HG03139 (cell line): ENCODE measurements around the gene CHD3.

ENCODE experiments used
- ATAC-seq: cut with Tn5 transposase; IDR thresholded peaks from one replicate; pipeline ENCODE4 v1.9.1; 2021; ENCODE audit not compliant: unreplicated experiment

The CHD3 gene

DNA sequence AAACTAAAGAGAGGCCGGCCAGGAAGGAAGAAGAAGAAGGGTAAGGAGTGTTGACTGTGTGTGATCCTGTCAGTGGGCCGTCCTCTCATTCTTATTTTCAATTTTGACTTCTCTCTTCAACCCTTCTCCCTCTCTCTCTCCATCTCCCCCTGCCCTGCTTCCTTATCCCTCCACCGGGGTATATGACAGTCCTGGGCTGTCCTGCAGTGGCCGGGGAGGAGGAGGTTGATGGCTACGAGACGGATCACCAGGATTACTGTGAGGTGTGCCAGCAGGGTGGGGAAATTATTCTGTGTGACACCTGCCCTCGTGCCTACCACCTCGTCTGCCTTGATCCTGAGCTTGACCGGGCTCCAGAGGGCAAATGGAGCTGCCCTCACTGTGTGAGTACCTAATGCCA is 5.6 kb downstream of the CHD3 start:
- no peak for ATAC-seq

GRCh38 chr17:7894866-7895265 is 6.3 kb downstream of the CHD3 start:
- no peak for ATAC-seq

DNA sequence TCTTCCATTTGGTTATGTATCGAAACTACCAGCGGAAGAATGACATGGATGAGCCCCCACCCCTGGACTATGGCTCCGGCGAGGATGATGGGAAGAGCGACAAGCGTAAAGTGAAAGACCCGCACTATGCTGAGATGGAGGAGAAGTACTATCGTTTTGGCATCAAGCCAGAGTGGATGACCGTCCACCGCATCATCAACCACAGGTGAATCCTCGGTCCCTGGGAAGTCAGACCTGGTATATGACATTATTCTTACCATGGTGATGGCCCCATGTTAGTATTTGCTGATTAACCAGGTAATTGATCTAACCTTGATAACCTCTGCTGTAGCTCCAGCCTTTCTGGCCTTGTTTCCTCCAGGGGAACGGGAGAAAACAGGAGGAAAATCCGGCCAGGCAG is 8.5 kb downstream of the CHD3 start:
- no peak for ATAC-seq

GRCh38 chr17:7897773-7898172 is 9.2 kb downstream of the CHD3 start:
- ATAC-seq, result no peak

DNA sequence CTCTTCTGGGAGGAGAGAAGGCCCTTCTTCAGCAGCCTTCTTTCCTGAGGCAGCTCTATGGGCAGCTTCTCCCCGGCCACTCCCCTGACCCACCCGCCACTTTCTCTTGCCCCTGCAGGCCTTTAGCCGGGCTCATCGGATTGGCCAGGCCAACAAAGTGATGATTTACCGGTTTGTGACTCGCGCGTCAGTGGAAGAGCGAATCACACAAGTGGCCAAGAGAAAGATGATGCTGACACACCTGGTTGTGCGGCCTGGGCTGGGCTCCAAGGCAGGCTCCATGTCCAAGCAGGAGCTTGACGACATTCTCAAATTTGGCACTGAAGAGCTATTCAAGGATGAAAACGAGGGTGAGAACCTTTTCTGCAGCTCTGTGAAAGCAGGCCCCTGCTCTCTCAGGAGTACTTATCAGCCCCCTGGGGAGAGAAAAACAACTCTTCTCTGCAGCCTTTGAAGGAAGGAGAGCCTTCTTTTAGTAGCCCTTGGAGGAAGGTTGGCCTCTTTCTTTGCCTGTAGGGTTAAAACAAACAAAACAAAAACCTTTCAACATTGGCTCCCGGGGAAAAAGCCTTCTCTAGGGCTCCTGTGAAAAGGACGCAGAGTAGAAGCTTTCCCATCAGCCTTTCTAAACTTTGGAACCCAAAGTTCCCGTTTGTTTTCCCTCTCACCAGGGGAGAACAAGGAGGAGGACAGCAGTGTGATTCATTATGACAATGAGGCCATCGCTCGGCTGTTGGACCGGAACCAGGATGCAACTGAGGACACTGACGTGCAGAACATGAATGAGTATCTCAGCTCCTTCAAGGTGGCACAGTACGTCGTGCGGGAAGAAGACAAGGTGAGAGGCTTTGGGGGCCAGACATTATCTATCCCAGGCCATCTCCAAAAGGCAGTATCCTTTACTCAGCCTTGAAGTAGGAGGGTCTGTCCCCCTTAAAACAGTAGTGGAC is 14.8 kb downstream of the CHD3 start:
- ATAC-seq, result no peak

- no peak for ATAC-seq
Measured at GRCh38 chr17:7909089-7909488, 20.5 kb downstream of the CHD3 start.

DNA sequence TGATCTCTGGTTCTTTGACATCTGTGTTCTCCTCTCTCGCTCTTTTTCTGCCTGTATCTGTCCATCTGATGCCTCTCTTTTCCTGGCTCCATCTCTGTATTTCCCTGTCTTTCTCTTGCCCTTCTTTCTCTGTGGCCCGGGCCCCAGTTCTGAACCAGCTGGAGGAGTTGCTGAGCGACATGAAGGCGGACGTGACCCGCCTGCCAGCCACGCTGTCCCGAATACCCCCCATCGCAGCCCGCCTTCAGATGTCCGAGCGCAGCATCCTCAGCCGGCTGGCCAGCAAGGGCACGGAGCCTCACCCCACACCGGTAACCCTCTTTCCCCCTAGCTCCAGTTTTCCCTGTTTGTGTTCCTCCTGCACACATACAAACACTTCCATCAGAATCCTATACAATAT is 21.7 kb downstream of the CHD3 start:
- no peak for ATAC-seq

- no peak for ATAC-seq
Measured at GRCh38 chr17:7910711-7911110, 22.1 kb downstream of the CHD3 start.

DNA sequence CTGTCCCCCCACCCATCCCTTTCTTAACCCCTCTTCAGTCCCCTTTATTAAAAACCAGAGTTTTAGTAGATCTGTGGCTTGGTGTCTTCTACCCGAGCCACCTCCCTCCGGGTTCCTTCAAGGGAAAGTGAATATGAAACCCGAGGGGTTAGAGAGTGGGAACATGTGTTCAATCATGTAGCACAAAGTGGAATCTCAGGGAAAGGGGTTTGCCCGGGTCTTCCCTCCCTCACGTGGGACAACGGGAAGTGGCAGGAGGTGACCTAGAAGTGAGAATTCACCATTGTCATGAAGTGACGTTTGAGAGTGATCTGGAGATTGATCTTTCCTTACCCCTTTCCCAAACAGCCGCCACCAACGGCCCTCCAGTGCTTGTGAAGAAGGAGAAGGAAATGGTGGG is 22.5 kb downstream of the CHD3 start:
- ATAC-seq, result no peak

GRCh38 chr17:7912927-7913524 is 24.4 kb downstream of the CHD3 start:
- no peak for ATAC-seq

DNA sequence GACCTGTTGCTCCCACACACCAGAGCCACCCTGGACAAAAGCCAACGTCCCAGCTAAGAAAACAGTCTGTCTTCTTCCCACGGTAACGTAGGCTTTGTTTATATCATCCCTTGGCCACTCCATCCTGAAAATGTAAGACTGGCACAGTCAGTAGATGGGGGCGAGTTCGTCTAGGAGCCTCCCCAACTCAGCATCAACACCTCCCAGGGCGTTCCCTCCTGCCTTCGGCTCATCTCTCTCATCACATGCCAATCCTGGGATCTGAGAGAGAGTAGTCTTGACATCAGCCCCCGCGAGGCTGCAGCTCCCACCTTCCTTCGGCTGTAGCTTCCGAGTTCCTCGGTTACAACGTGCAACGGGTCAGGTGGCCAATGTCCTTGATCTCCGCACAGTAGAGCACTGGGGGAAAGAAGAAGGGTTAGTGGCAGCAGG is 26.6 kb downstream of the CHD3 start:
- ATAC-seq, result peak; percentile 16

- peak; percentile 64 for ATAC-seq
Measured at GRCh38 chr17:7915611-7916384, 27.2 kb downstream of the CHD3 start, which contains the start of gene RNF227. RNF227 (minus strand) TSS chr17:7916289; CDS start chr17:7916195, 94 bp downstream.

- ATAC-seq, result no peak
Measured at GRCh38 chr17:7916385-7916682, 27.7 kb downstream of the CHD3 start.

GRCh38 chr17:7916808-7917207 is 28.2 kb downstream of the CHD3 start:
- ATAC-seq, result no peak

DNA sequence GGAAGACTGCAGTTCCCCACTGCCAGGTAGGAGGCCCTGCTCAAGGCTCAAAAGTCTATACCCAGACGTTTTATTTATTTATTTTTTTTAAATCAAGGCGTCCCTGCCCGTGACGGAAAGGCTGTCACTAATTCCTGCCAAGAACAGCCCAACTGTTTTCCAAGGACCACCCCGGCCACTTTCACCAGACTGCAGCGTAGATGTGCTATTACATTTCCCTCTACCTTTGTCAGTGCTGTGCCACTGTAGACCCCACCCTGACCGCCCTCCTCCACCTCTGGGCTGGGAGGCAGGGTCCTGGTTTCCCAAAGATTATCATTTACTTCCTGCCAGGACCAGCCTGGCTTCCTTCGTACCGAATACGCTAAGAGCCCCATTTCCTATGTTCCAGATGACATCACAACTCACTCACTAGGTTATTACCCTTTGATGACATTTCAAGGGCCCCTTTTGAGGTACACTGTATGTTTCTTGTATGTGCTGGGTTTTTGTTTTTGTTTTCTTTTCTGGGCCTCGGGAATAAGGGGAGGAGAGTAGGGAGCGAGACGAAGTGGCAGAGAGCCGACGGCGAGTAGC is 33.8 kb downstream of the CHD3 start:
- ATAC-seq, result no peak

DNA sequence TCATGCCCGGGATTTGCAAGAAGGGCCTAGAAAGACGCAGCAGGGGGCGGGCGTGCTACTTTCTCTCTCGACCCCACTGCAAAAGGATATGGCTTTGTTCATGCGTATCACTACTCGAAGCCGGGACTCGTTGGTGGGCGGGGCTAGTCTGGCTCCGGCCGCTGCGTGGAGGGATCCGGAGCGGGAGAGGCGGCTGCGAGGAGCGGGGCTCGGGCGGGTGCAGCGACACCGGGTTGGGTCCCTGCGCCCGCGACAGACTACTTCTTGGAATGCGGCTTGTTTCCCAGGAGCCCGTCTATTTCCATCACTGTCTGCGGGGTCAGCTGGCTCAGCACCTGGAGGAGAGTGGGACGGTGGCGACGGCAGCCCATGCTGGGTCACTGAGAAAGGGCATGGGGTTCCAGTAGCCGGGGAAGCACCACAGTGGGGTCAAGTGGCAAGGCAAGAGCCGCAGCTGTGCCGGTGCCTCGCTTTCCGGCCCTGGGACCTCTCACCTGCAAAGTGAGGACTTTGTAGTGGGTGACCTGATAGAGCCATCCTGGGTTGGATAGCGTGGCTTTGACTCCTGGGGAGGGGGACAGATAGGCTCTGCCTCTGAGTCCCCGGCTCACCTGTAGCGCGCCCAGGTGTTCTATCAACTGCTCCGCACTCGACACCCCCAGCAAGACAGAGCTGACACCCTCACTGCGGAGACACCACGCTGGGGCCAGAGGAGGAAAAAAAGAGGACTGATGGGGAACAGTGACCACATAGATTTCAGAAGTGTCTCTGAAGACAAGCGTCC is 34.4 kb downstream of the CHD3 start:
- no peak for ATAC-seq

DNA sequence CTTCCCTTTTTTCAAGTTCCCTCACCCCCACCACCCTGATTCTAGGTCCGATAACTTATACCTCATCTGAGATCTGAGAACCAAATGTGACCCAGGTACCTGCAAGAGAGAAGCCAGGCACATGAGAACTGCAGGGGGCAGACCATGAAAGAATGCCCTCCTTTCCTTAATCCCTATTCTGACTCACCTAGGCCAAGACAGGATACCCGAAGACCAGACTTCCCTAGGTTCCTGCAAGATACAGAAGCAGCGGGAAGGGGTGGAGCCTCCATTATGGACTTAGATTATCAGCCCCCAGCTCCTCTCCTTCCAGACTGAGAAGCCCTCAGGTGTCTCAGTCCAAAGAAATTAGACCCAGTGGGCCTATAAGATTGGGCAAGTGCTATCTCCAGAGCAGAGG is 39.0 kb downstream of the CHD3 start:
- ATAC-seq, result no peak

- no peak for ATAC-seq
Measured at GRCh38 chr17:7929158-7930023, 40.8 kb downstream of the CHD3 start, which contains the start of gene KCNAB3. KCNAB3 (minus strand) TSS chr17:7929856; CDS start chr17:7929435, 421 bp downstream.

DNA sequence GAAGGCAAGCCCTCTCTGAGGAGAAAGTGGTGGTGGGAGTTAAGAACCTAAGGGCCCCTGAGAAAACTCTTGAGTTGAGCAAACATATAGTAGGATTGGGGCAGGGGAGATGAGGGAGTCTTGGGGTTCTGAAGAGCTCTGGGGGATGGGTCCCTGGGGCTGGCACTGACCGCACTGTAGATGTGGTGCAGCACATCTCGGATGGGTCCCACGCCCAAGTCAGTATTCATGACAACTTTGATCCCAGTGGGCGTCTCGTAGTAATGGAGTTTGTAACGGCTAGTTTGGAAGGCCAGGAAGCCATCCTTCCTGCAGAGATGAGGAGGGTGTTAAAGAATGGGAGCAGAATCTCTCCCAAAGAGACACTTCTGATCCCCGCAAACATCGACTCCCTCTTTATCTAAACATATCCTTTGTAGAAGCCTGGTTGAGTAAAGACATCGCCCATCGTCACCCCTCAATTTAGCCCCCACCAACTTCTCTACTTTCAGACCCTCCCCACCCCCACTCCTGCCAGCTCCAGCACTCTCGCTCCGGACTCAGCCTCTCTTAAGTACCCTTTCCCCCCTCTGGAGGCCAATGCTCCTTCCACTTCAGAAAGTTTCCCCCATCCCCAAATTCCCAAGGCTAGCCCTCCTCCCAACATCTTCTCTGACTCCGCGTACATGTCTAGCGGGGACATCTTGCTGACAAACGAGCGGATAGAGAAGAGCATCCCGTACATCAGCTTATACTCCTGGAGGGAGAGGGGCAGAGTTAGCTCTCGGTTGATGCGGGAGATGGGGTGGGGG is 42.4 kb downstream of the CHD3 start:
- no peak for ATAC-seq
